Ectodermal cell (in vitro differentiated cells): ENCODE data around the gene LRRN2.

Experiments used
- H3K27ac ChIP-seq: 2 replicates; pipeline ENCODE4 v1.7.0; 2013; ENCODE audit warnings: mild to moderate bottlenecking, low read depth, low read length; ENCODE audit not compliant: insufficient read depth, poor library complexity, severe bottlenecking
- H3K27me3 ChIP-seq: 2 replicates; pipeline ENCODE4 v1.7.0; 2013; ENCODE audit warnings: mild to moderate bottlenecking, low read length; ENCODE audit not compliant: insufficient read depth, control insufficient read depth, poor library complexity, severe bottlenecking
- H3K36me3 ChIP-seq: one replicate; pipeline ENCODE4 v1.7.0; 2013; ENCODE audit warnings: low read length; ENCODE audit not compliant: control insufficient read depth, insufficient read depth
- H3K4me1 ChIP-seq: one replicate; pipeline ENCODE4 v1.7.0; 2013; ENCODE audit warnings: low read length; ENCODE audit not compliant: control insufficient read depth, insufficient read depth
- H3K4me3 ChIP-seq: 2 replicates; pipeline ENCODE4 v1.7.0; 2013; ENCODE audit warnings: low read depth, low read length, control low read depth; ENCODE audit not compliant: insufficient read depth
- H3K9me3 ChIP-seq: 2 replicates; pipeline ENCODE4 v1.7.0; 2013; ENCODE audit warnings: mild to moderate bottlenecking, low read length, moderate library complexity; ENCODE audit not compliant: control insufficient read depth
- WGBS, 2 experiments: methylation state at CpG; one replicate each; pipeline ENCODE4 v1.1.7; 2013; ENCODE audit warnings: missing lambda C conversion rate in 2 of 2; 5-methylcytosine and 5-hydroxymethylcytosine counted together

LRRN2 gene

DNA sequence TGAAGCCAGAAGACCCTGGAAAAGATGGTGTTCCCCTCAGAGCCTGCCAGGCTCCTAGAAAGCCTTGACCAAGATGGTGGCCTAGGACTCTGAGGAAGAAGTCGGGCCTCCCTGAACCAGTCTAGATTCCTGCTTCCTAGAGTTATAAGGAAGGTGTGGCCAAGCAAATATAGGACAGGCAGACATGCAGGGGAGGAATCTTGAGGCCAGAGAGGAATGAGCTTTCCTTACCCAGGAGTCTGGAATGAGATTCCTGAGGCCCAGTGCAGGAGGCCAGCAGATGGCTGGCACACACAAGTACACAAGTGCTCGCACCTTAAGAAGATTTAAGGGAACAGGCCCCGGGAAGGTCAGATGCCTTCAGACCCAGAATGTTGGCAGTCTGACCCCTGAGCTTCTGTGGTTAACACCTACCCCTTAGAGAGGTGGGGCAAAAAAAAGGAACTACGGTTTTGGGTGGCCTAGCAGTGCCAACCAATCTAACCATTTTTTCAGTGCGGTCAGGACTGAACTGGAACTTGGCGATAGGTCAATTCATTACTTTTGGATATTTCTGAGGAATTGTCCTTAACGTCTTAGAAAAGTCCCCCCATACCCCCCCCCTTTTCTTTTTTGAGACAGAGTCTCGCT lies 96.0 kb downstream of the LRRN2 start:
- H3K27me3 ChIP-seq: no peaks in the 10 kb centered on the region
- no peaks in the 10 kb centered on the region for H3K36me3 ChIP-seq
- no peak overlapping the region for H3K27ac ChIP-seq
- no peaks in the 10 kb centered on the region for H3K4me1 ChIP-seq
- H3K9me3 ChIP-seq: no peaks in the 10 kb centered on the region
- 84 to 90% methylated on average over 8 of the region's 8 CpGs for WGBS, 2 experiments
- H3K4me3 ChIP-seq: no peak overlapping the region

DNA sequence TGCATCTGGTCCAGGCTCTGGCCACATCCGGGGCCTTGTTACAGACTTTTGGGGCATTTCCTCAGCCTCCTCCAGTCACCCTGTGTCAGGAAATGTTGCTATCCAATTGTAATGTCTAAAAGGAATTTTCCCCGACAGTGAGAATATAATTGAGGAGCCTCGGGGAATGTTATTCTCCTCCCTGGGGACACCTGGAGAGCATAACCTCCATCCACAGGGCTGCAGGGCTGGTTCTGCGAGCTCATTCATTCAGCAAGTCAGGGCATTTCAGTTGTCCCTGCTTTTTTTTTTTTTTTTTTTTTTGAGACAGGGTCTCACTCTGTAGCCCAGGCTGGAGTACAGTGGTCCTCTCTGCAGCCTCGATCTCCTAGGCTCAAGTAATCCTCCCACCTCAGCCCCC lies 96.7 kb downstream of the LRRN2 start:
- H3K27me3 ChIP-seq: no peaks in the 10 kb centered on the region
- no peak overlapping the region for H3K4me3 ChIP-seq
- no peaks in the 10 kb centered on the region for H3K36me3 ChIP-seq
- WGBS, 2 experiments: 68 to 70% methylated on average over 5 of the region's 5 CpGs
- H3K4me1 ChIP-seq: no peaks in the 10 kb centered on the region
- H3K27ac ChIP-seq: no peak overlapping the region
- no peaks in the 10 kb centered on the region for H3K9me3 ChIP-seq

DNA sequence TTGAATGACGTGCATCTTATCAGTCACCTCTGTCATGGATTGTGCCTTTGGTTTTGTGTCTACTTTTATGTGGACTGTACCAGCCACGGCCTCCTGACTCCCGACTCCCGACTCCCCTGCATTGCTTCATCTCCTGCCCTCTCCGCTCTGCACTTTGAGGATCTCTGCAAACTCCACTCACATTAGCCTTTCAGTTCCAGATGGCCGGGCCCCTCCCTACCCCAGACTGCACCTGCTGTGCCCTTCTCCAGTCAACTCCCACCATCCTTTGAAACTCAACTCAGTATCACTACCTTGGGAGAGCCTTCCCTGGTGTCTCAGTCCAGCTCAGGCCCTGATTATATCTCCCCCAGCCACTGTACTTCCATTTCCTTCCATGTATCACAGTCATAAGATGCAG lies 97.9 kb downstream of the LRRN2 start:
- no peaks in the 10 kb centered on the region for H3K27me3 ChIP-seq
- 82 to 85% methylated on average over 6 of the region's 6 CpGs for WGBS, 2 experiments
- no peaks in the 10 kb centered on the region for H3K9me3 ChIP-seq
- H3K36me3 ChIP-seq: no peaks in the 10 kb centered on the region
- H3K27ac ChIP-seq: no peak overlapping the region
- H3K4me1 ChIP-seq: no peaks in the 10 kb centered on the region
- no peak overlapping the region for H3K4me3 ChIP-seq

DNA sequence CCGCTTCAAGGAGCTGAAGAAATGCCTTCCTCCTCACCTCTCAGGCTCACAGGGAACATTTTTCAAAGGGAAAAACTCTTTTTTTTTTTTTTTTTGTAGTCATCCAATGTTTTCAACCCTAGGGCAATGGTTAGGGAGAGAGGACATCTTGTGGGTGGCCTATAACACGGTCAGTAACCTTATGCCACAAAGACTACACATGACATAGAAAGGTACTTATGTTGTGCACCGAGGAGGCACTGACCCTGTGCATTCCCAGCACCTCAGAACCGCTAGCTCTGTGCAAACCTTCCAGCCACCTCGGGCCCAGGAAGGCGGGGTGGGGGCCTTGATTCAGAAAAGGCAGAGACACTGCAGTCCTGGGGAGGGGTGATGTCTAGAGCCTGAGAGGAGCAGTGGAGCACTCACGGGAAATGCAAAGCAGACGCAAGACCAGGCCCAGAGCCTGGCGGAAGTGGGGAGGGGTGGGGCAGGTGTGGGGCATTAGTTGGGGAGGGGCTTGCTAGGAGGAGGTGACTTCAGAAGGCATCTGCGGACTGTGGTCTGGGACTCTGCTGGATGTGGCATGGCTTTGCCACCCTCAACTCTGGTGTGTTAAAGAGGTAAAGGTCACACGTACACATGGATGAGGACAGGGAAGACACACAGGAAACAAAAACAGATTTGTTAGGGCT lies 100.7 kb downstream of the LRRN2 start:
- Histone ChIP-seq H3K27me3 (peaks cover 1% of the 10 kb centered on the region), H3K27ac (no peak overlapping the region), H3K4me1 (peaks cover 4% of the 10 kb centered on the region), H3K4me3 (no peak overlapping the region), H3K36me3 (no peaks in the 10 kb centered on the region), H3K9me3 (no peaks in the 10 kb centered on the region)
- 69 to 71% methylated on average over 11 of the region's 11 CpGs for WGBS, 2 experiments

DNA sequence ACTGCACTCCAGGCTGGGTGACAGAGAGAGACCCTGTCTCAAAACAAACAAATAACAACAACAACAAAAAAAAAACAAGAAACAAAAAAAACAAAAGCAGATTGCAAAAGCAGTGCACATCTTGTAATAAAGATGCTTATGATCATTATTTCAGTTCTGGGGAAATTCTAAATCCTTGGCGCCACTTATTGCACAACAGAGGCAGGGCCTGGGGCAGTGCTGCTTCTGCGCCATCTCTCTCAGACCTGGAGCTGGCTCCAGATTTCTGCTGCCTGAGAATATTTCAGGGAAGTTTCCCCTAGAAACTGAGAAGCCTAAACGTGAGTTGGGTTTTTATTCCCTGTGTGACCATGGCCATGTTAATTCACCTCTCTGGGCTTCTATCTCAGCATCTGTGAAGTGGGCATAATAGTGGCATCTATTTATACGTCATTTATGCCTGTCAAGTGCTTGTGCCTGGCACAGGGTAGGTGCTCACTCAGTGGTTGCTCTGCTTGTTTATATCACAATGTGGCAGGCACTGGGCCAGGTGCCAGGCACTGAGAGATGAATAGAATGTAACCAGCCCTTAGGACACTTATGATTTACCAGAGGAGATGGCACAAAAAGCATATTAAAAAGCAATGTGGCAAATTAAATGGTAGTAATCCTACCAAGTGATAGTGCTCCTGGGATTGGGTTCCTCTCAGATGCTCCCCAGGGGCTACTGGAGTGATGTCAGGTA lies 101.5 kb downstream of the LRRN2 start:
- no peaks in the 10 kb centered on the region for H3K36me3 ChIP-seq
- peaks cover 5% of the 10 kb centered on the region for H3K27me3 ChIP-seq
- peaks cover 5% of the 10 kb centered on the region for H3K4me1 ChIP-seq
- no peak overlapping the region for H3K4me3 ChIP-seq
- no peak overlapping the region for H3K27ac ChIP-seq
- 94% methylated on average over 4 of the region's 4 CpGs for WGBS, 2 experiments
- H3K9me3 ChIP-seq: no peaks in the 10 kb centered on the region

DNA sequence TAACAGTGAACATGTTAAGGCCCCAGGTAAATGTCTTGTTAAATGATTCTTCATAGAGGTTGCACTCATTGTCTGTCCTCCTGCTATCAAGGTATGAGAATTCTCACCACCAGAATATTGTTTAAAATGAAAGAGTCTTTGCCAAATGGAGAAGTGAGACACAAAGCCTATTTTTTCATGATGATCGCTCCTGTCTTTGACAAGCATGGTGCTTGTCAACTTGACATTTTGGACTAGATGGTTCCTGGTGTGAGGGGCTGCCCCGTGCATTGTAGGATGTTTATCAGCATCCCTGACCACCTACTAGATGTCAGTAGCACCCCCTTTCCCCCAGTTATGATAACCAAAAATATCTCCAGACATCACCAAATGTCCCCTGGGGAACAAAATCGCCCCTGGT lies 103.8 kb downstream of the LRRN2 start:
- Histone ChIP-seq H3K36me3 (no peaks in the 10 kb centered on the region), H3K4me3 (no peak overlapping the region), H3K27ac (no peak overlapping the region), H3K27me3 (peaks cover 16% of the 10 kb centered on the region), H3K9me3 (no peaks in the 10 kb centered on the region), H3K4me1 (peaks cover 14% of the 10 kb centered on the region)
- 96 to 97% methylated on average over 2 of the region's 3 CpGs for WGBS, 2 experiments

DNA sequence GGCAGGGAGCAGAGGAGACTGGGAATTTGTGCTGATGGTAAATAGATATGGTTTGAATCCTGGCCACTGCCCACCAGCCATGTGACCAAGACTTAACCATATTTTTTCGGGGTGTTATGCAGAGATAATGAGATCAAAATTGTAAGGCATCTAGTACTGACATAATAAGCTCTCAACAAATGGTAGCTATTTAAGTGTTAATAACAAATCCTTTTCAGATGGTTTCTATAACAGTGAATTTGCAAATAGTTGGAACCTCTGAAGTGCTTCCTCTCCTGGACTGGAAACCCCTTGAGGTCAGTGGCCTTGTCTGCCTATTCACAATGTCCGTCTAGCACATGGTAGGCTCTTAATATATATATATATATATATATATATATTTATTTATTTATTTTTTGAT lies 104.7 kb downstream of the LRRN2 start:
- Histone ChIP-seq H3K4me3 (no peak overlapping the region), H3K27me3 (peaks cover 19% of the 10 kb centered on the region), H3K9me3 (no peaks in the 10 kb centered on the region), H3K4me1 (peaks cover 23% of the 10 kb centered on the region), H3K36me3 (no peaks in the 10 kb centered on the region), H3K27ac (no peak overlapping the region)
- WGBS, 2 experiments: 89 to 94% methylated on average over 1 of the region's 2 CpGs

DNA sequence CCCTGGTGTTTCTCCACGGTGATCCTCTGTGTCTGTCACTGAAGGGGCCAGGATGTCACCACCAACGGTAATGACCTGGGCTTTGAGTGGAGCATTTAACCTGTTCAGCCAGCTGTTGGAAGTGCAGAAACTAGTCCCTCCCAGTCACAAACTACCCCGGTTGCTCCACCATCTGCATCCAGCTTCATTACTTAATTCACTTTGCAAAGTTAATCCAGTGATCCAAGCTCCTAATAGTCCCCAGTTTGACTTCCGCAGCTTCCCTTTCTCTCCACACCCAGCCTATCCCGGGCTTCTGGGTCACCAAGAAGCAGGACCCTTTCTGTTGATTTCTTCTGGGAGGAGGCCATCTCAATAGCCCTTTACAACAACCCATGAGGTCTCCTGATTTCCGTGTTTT lies 105.9 kb downstream of the LRRN2 start:
- H3K36me3 ChIP-seq: no peaks in the 10 kb centered on the region
- H3K4me1 ChIP-seq: peaks cover 32% of the 10 kb centered on the region
- H3K9me3 ChIP-seq: no peaks in the 10 kb centered on the region
- 72 to 75% methylated on average over 6 of the region's 6 CpGs for WGBS, 2 experiments
- H3K27ac ChIP-seq: no peak overlapping the region
- H3K4me3 ChIP-seq: no peak overlapping the region
- H3K27me3 ChIP-seq: peaks cover 26% of the 10 kb centered on the region

DNA sequence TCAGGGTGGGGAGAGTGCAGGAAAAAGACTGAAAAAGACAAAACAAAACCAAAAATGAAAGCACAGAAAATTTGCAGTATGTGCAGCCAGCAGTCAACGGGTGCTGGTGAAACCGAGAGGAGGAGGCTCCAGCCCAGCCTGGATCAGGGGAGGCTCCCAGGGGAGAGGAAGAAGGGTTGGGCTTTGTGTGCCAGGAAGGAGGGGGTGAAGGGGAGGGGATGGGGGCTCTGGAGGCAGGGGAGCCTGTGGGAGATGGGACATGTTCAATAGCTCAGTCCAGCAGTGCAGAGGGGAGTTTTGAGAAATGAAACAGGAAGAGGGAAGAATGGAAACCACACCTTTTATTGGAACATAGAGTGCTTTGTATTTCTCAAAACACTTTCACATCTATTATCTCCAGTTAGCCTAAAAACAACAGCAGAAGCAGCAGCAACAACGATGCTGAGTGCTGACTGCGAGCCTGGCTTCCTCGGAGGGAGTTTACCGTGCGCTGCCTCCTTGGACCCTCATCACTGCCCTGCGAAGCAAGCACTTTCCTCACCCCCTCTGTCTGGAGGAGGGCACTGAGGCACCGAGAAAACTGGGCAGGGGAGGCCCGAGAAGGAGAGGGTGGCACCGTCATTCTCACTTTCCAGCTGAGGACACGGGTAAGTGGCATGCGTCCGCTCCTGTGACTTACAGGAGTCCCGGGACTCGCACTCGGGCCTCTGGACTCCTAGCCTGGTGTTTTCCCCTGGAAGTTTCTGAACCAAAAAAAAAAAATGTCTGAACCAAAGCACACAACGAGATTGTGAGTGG lies 106.5 kb downstream of the LRRN2 start:
- H3K4me3 ChIP-seq: no peak overlapping the region

More for the DNA sequence above, 106.5 kb downstream of the LRRN2 start:
- Histone ChIP-seq H3K36me3 (no peaks in the 10 kb centered on the region), H3K4me1 (peaks cover 38% of the 10 kb centered on the region), H3K27ac (no peak overlapping the region), H3K27me3 (peaks cover 31% of the 10 kb centered on the region), H3K9me3 (no peaks in the 10 kb centered on the region)
- WGBS, 2 experiments: 59 to 60% methylated on average over 18 of the region's 18 CpGs
